ENCODE measurements around the gene PROK1. TPM values are rescaled to one million over a fixed set of nuclear protein-coding genes. Genes with fewer than 3 reads are reported as not detected.

The PROK1 gene
- total RNA-seq, 2 experiments from 2014 or later = not detected

- POLR2A ChIA-PET = interaction anchor here (1.2 kb wide), 1 partner anchor 82 kb away, joined by 5 read pairs; the partner anchor contains the start of gene RBM15
- no peak for TF ChIP-seq EZH2phosphoT487 (IDR thresholded peaks at IDR 0.05; ENCODE audit: borderline replicate concordance, low read depth, low read length)
- TF ChIP-seq, protein P1, sequence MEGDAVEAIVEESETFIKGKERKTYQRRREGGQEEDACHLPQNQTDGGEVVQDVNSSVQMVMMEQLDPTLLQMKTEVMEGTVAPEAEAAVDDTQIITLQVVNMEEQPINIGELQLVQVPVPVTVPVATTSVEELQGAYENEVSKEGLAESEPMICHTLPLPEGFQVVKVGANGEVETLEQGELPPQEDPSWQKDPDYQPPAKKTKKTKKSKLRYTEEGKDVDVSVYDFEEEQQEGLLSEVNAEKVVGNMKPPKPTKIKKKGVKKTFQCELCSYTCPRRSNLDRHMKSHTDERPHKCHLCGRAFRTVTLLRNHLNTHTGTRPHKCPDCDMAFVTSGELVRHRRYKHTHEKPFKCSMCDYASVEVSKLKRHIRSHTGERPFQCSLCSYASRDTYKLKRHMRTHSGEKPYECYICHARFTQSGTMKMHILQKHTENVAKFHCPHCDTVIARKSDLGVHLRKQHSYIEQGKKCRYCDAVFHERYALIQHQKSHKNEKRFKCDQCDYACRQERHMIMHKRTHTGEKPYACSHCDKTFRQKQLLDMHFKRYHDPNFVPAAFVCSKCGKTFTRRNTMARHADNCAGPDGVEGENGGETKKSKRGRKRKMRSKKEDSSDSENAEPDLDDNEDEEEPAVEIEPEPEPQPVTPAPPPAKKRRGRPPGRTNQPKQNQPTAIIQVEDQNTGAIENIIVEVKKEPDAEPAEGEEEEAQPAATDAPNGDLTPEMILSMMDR (conservative IDR thresholded peaks at IDR 0.05; ENCODE audit: low read length) = no peak
- CTCF ChIA-PET (ENCODE audit: unreplicated experiment) = no interaction called here
Measured at GRCh38 chr1:110420874-110421793, 29.8 kb upstream of the PROK1 start.

DNA sequence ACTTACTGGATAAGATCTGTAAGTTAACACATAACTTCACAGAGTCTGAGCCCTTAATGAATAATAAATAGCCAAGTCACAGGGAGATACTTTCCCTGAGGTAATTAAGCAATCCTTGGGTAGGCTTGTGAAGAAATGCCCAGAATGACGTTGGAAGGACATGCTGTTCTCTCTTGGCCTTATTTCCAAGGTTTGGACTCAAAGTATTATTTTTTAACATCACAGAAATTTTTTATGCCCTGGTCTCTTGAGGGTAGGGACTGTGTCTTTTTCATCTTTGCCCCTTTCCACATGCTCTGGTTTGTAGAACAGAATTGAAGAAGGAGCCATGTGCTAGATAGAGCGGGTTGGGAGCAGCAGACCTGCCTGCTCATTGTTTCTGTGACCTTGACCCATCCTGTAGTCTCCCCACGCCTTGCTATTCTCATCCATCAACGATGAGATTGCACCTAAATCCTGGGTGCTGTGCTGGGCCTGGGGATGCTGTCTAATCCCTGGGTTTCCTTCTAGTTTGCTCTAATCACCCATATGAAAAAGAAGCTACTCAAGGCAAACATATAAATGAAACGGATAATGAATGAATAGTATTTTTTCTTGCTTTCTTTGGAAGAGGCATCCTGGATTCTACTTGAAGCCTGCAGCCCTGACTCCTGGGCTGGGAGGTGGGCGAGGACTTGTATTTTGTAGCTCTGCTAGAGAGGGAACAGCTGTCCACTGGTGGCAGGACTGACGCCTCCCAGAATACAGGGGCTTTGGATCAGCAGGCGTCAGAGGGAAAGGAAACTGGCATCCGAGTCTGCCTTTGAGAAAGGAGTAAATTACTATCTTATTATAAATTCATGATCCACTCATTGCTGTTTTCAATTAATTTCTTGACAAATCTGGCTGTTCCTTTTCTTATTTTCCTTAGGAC is 26.0 kb upstream of the PROK1 start:
- TF ChIP-seq, protein P1 (conservative IDR thresholded peaks at IDR 0.05; ENCODE audit: low read length) = no peak
- TF ChIP-seq EZH2phosphoT487 (IDR thresholded peaks at IDR 0.05; ENCODE audit: borderline replicate concordance, low read depth, low read length) = no peak
- H4K20me1 ChIP-seq (ENCODE audit: insufficient read depth, low read length) = no peaks in the 10 kb centered on the region
- H3K9me2 ChIP-seq (ENCODE audit: insufficient read depth, low read length) = no peaks in the 10 kb centered on the region
- DNase-seq (ENCODE audit: low spot score) = no peak
- no peak overlapping the region for H3K27ac ChIP-seq (ENCODE audit: low read depth, low read length, poor library complexity, severe bottlenecking)
- H2AFZ ChIP-seq (ENCODE audit: low read length) = no peak overlapping the region
- H3K4me1 ChIP-seq (ENCODE audit: insufficient read depth, low read length, poor library complexity, severe bottlenecking) = no peaks in the 10 kb centered on the region
- ChIA-PET CTCF (ENCODE audit: unreplicated experiment) (no interaction called here), POLR2A (interaction anchor here (0.6 to 1.2 kb wide), 2 partner anchors 11 to 125 kb away, joined by 3 read pairs; no protein-coding TSS in a partner anchor)
- H3K4me3 ChIP-seq (ENCODE audit: low read depth, low read length, poor library complexity, severe bottlenecking) = no peak overlapping the region
- no peaks in the 10 kb centered on the region for H3K36me3 ChIP-seq (ENCODE audit: insufficient read depth, low read length)
- peaks cover 14% of the 10 kb centered on the region for H3K9me3 ChIP-seq (ENCODE audit: low read length)
- BruUV-seq (replicated peaks) = no TSS peak
- H3K79me2 ChIP-seq (ENCODE audit: insufficient read depth, low read depth, low read length) = no peaks in the 10 kb centered on the region
- intact Hi-C loops (cut with micrococcal nuclease; ENCODE audit: unreplicated experiment) = no loop called here
- no peak overlapping the region for H3K4me2 ChIP-seq (ENCODE audit: low read length)

More at GRCh38 chr1:110420874-110421793, 29.8 kb upstream of the PROK1 start:
- H3K9me2 ChIP-seq (ENCODE audit: insufficient read depth, low read length) = no peaks in the 10 kb centered on the region
- H3K4me3 ChIP-seq (ENCODE audit: low read depth, low read length, poor library complexity, severe bottlenecking) = no peak overlapping the region
- no peak overlapping the region for H3K4me2 ChIP-seq (ENCODE audit: low read length)
- H3K36me3 ChIP-seq (ENCODE audit: insufficient read depth, low read length) = no peaks in the 10 kb centered on the region
- intact Hi-C loops (cut with micrococcal nuclease; ENCODE audit: unreplicated experiment) = no loop called here
- no peak overlapping the region for H3K27ac ChIP-seq (ENCODE audit: low read depth, low read length, poor library complexity, severe bottlenecking)
- no peak for DNase-seq (ENCODE audit: low spot score)
- H2AFZ ChIP-seq (ENCODE audit: low read length) = no peak overlapping the region
- H4K20me1 ChIP-seq (ENCODE audit: insufficient read depth, low read length) = no peaks in the 10 kb centered on the region
- H3K4me1 ChIP-seq (ENCODE audit: insufficient read depth, low read length, poor library complexity, severe bottlenecking) = no peaks in the 10 kb centered on the region
- H3K79me2 ChIP-seq (ENCODE audit: insufficient read depth, low read depth, low read length) = no peaks in the 10 kb centered on the region
- peaks cover 14% of the 10 kb centered on the region for H3K9me3 ChIP-seq (ENCODE audit: low read length)
- no TSS peak for BruUV-seq (replicated peaks)

Data from OCI-LY7 (cell line).